Measurements from ENCODE around the gene LCN10. TPM values are rescaled to one million over a fixed set of nuclear protein-coding genes. Genes with fewer than 3 reads are reported as not detected.
"Not testable (repeated sequence)": the region's sequence is repeated elsewhere in the genome, so short reads cannot be mapped to it uniquely, and the experiment has no call there.

The LCN10 gene
- total RNA-seq, 1 experiment from 2014 or later, result not detected

GRCh38 chr9:136755302-136756133 is 12.8 kb upstream of the LCN10 start:
- DNase-seq (ENCODE audit: low read depth), result not testable (repeated sequence)

GRCh38 chr9:136754626-136755301 is 12.0 kb upstream of the LCN10 start:
- no peak for DNase-seq (ENCODE audit: low read depth)

DNA sequence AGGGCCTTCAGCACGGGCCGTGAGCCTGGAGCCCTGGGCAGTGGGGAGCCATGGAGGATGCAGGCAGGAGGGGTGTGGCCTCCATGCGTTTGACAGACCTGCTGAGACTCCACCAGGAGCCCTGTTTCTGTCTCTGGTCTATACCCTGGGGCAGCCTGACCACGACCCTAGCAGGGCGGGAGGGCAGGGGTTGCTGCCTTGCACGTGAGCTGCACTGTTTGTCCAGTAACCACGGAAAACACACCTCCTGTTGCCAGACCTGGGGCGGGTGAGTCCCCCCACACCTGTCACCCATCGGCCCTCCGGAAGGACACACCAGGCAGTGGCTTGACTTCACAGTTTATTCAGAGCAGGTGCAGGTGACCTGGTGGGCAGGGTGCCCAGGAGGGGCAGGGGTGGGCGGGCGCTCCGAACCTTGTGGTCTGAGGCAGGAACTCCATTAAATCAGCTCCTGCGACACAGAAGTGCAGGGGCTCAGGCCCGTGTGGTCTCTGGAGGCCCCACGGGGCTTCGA is 11.4 kb upstream of the LCN10 start:
- DNase-seq (ENCODE audit: low read depth), result no peak

DNA sequence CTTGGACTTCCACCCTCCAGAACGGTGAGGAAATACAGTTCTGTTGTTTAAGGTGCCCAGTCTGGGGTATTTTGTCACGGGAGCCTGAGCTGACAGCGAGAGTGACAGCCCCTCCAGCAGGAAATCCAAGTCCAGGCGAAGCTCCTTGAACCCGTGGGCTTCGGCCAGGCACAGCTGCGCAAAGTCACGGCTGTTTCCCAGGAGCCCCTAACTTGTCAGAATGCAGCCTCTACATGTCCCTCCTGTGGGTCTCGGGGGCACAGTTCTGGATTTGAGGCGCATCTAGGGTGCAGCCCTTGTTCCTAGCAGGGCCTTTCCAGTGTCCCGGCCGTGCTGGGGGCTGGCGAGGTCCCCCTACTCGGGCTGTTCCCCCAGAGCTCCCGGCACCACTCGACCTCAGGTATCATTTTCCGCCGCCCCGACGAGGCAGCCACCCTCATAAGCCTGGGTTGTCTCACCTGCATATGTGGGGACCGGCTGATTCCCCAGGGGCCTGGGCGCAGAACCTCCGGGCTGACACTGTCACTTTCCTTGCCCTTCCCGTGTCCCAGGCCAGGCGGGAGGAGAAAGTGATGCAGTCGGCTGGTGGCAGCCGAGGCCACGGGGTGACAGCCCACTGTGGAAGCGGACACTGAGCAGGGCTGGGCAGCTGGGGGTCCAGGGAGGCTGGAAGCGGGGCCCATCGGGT is 10.8 kb upstream of the LCN10 start:
- DNase-seq (ENCODE audit: low read depth), result no peak

- no peak for DNase-seq (ENCODE audit: low read depth)
Measured at GRCh38 chr9:136751814-136752213, 9.1 kb upstream of the LCN10 start.

DNA sequence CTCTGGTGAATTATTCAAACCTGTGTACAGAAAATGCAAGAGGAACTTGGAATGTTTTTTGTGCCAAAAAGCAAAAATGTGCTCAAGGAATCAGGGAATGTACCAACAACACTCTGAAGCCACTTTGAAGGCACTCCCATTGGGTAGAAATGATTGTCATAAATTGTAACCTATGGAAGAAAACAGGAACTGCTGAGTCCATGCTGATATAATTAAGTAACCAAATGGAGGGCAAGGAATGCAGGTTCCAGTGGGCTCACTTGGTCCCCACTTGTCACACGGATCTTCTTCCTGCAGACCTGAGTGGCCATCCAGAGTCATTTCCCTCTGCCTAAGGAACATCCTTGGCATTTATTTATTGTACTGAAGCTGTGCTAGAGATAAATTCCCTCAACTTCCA is 8.5 kb upstream of the LCN10 start:
- no peak for DNase-seq (ENCODE audit: low read depth)

DNA sequence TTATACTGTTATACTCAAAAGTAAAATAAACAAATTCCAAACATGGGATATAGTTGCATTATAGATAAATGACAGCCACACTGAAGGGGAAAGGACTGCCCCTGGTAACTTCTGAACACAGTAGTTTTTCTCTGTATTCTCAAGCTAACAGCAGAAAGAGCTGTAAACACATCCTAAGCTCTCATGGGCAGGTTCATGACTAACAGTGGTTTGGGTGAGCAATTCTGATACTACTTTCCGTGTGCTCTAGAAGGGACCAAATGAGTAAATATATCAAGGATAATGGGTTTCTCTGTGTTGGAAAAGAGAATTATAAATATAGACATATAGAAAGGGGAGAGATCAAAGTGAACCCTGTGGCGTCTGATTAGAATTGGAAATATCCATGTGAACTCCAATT is 7.8 kb upstream of the LCN10 start:
- peak; percentile 37 for DNase-seq (ENCODE audit: low read depth)

DNA sequence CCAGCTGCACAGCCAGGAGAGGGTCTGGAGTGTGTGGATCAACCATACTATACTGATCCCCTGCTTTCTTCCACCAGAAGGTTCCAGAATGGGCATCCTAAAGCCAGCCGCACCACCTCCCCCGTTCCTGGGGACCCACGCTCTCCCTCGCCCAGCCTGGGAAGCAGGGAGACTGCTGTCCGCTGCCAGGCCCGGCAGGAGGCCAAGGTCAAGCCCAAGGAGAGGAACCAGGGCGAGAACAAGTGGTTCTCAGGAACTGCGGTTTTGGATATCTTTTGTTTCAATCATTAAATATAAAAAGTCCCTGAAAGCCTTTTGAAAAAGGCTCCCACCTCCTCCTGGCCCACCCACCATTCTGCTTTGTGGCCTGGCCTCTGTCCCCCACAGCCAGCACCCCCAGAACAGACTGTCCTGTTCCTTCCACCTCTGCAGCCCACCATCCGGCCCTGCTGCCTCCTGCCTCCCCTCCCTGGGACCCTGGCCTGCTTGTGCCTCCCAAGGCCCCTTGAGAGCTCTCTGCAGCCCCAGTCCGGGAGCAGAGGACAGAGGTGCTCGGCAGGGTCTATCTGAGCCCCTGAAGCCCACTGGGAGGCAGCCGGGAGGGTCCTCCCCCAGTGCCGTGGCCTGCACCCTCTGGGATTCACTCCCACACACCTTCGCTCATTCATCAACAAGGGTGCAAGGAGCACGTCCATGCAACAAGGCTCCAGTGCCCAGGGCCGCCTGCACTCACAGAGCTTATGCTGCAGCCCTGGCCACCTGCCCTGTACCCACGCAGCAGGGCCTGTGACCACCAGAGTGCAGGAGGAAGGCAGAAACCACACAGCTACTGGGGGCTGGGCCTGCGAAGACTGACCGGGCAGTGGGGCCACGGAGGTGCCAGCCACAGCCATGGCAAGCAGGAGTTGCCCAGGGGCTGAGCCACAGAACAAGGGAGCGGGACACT is 6.2 kb upstream of the LCN10 start:
- DNase-seq (ENCODE audit: low read depth), result no peak

- no peak for DNase-seq (ENCODE audit: low read depth)
Measured at GRCh38 chr9:136748201-136748600, 5.5 kb upstream of the LCN10 start, which contains the start of gene LCN6. Gene LCN6, minus strand, starts transcription at chr9:136748525. Its CDS starts 42 bp downstream, at chr9:136748483.

DNA sequence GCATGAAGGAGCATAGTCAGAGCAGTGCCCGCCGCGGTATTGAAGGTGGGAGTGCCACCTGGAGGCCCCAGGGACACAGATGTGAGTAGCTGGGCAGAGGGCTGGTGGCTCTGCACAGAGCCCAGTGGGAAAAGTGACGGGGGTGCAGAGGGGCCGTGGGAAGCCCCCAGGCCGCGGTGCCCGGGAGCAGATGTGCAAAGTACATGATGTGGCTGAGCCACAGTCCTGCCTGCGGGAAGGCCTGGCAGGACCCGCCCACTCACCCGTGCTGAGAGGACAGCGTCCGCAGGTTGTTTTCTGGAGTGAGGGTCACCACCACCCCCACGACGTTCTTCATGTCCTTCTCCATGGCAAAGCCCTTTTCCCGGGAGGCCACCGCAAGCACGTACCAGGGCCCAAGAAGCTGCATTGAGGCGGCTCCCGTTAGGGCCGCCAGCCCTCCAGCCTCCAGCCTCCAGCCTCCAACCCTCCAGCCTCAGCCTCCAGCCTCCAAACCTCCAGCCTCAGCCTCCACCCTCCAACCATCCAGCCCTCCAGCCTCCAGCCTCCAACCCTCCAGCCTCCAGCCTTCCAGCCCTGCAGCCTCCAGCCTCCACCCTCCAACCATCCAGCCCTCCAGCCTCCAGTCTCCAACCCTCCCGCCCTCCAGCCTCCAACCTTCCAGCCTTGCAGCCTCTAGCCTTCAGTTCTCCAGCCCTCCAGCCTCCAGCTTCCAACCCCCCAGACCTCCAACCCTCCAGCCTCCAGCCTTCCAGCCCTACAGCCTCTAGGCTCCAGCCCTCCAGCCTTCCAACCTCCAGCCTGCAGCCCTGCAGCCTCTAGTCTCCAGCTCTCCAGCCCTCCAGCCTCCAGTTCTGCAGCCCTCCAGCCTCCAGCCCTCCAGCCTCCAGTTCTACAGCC is 4.7 kb upstream of the LCN10 start:
- no peak for DNase-seq (ENCODE audit: low read depth)

- DNase-seq (ENCODE audit: low read depth), result no peak
Measured at GRCh38 chr9:136746621-136747020, 3.9 kb upstream of the LCN10 start.

DNA sequence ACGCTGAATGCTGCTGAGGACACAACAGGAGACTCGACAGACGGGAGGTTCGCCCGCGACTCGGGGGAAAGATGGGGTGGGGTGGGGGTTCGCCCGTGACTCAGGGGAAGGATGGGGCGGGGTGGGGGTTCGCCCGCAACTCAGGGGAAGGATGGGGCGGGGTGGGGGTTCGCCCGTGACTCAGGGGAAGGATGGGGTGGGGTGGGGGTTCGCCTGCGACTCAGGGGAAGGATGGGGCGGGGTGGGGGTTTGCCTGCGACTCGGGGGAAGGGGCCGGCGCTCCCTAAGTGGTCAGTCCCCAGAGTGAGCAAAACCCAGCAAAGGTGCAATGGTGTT is 3.4 kb upstream of the LCN10 start:
- DNase-seq (ENCODE audit: low read depth), result no peak

DNA sequence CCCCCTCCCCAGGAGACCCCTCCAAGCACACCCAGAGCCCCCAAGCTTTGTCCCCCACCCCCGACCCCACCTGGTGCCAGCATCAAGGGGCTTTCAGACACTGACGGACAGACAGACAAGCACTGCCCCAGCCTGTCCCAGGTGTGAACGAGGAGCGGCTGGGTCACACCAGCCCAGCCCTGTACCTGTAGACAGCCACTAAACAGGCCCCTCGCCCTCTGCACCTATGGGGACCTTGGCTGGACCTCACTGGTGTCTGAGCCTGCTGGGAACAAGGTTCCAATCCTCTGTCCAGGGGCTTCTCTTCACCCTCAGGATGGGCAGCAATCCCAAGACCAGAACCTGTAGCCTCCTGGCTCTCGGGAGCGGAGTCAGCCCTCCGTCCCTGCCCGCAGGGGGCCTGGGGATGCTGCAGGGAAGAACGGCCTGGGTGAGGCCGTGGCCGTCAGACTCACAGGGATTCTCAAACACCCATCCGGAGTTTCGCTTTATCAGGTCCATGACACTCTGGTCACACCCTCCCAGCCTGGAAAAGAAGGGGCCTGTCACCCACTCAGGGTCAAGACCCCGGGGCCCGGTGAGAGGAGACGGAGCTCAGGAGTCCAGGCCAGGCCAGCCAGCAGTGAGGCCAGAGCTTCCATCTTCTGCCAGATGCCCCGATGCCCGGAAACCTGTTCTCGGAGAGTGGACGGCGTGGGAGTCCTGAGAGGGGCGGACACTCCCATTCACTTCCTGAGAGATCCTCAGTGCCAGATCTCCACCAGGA is 2.8 kb upstream of the LCN10 start:
- no peak for DNase-seq (ENCODE audit: low read depth)

- no peak for DNase-seq (ENCODE audit: low read depth)
Measured at GRCh38 chr9:136744773-136745172, 2.0 kb upstream of the LCN10 start.

DNA sequence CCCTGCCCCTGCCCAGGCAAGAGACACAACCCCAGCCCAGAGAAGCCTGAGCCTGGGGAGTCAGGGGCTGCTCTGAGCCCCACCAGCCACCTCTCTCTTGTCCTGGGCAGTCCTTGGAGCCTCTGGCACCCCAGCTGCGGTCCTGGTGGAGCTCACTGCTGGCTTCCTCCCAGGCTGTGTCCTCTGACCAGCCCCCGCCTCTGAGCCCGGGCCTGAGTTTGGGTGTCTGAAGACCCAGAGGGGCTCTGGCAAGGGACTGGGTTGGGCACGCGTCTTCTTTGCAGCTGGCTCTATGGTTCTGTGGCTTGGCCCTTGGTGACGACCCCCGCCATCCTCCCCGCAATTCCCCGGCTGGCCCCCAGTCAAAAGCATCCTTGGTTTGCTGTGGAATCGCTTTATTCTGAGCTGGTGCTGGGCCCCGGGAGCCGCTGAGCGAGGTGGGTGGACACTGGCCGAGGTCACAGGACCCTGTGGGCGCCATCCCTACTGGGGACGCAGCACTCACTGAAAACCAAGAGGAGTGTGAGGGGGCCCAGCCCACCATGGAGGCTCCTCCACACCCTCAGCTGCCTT is 985 bp upstream of the LCN10 start:
- DNase-seq (ENCODE audit: low read depth), result no peak

- DNase-seq (ENCODE audit: low read depth), result no peak
Measured at GRCh38 chr9:136741883-136742571, 713 bp downstream of the LCN10 start.

GRCh38 chr9:136740971-136741882 is 1.5 kb downstream of the LCN10 start:
- no peak for DNase-seq (ENCODE audit: low read depth)

Data from LHCN-M2 (cell line).